HT-29 (cell line): ENCODE results near the gene SGMS1. TPM values are rescaled to one million over a fixed set of nuclear protein-coding genes. Genes with fewer than 3 reads are reported as not detected.
"Not testable (repeated sequence)": the region's sequence is repeated elsewhere in the genome, so short reads cannot be mapped to it uniquely, and the experiment has no call there.

Experiments
- DNase-seq: peaks from one replicate; pipeline ENCODE4 v3.0.0-alpha.2; 2015; ENCODE audit warnings: low spot score
- total RNA-seq: library from RNA; depleted of rRNA; stranded (reverse); fragments of >200 nt; shearing (Covaris generic); gene quantifications from 2 replicates; pipeline ENCODE4 v1.2.3, GENCODE V29; 2014

SGMS1 gene
- total RNA-seq, 1 experiment from 2014 or later: 23.2 TPM

- peak; percentile 68 for DNase-seq
Observed at GRCh38 chr10:50470798-50471582, 152.8 kb downstream of the SGMS1 start.

DNA sequence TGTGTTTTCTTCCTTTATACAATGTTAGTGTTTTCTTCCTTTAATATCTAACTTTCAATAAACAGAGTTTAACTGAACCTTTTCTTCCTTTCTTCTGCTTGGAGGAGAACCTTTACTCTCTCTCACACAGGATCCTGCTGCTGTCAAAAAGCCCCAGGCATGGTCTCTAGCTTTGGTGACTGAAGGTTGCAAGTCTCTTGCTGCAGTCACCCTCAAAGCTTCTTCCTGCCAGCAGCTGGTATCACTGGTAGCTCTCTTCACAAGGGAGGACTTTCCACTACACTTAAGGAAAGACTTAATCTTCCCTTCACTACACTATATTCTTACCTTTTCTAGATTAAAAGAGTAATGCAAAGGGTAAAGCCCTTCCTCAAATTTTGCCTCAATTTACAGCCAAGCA is 153.4 kb downstream of the SGMS1 start:
- peak; percentile 3 for DNase-seq

DNA sequence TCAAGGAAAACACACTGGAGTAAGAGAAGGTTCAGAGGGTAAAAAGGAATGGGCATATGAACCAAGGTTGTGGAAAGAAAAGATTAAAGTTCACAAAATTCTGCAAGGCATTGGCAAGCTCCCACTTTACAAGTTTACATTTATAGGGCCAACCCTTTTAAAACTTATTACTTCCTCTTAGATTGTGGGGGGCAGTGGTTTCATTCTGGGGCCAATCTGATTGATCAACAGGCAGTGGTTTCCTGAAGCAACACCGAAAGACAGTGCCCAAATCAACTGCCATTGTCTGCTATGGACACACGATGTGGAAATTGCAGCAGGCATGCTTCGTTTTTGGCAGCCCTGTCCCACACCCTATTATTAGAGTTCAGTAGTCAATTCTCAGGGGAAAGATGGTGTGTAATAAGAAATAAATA is 154.0 kb downstream of the SGMS1 start:
- peak; percentile 4 for DNase-seq

DNA sequence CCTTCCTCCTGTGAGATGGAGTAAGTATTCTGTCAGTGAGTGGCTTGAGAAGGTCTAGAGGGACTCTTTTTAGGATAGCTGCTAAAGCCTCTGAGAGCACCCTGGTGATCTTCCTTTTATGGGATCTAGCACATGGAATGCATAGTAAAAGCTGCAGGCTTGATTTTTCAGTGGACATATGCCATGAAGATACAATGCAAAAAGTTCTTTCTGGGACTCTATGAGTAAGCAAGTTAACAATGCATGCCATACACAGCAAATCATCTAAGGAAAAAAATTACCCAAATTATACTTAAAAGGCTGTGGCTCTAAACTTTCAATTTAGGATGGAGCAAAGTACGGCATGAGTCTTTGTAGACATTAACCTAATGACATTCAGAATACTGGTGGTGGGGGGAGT is 154.5 kb downstream of the SGMS1 start:
- DNase-seq: no peak

DNA sequence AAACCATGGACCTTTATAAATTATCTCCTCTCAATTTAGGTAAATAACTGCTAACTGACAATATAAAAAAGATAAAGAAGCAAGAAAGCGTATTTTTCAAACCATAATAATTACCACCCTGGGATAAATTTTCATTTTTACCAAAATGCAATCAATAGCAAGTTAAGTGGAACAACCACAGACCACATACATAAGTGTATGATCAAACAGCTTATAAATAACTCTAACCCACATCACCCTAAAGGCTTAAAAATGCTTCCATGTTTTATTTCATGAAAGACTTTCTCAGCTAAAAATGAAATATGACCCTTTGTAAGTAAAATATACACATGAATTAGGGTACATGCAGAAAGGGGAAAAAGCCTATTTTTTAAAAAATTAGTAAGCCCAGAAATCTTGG is 156.5 kb downstream of the SGMS1 start:
- no peak for DNase-seq

GRCh38 chr10:50464004-50464409 is 159.7 kb downstream of the SGMS1 start:
- DNase-seq: no peak

- DNase-seq: no peak
Observed at GRCh38 chr10:50461834-50462233, 161.9 kb downstream of the SGMS1 start.

DNA sequence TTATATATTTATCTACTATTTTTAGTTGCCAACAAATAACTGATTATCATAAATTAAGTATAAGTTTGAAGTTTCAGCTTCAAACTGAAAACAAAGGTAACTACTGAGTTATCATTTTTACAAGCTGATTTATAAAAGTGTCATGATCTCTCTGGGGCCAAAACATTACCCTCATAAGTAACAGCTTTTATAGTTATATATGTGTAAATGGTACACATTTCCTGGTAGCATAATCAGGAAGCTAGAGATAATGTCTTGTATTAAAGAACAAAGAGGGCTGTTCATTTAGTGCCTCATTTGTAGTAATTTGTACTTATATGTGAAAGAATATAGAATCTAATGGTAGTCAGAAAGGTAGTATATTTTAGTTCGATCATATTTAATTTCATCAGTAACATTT is 162.6 kb downstream of the SGMS1 start:
- DNase-seq: no peak

DNA sequence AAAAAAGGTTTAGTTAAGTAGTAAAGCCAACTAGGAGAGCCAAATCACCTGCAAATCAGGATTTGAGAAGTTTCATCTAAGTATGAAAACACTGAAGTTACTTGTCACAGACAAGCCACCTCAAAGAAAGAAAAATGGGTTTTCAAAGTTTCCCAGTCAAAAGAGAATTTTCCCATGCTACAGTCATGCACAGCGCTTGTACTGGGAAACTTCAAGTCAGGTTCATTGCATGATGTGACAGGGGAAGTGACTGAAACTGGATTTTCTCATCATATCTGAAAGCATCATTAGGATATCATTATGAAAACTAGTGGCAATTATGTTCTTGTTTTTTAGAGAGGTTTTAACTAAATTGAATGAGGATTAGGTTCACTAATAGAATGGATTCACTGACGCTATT is 167.0 kb downstream of the SGMS1 start:
- no peak for DNase-seq

DNA sequence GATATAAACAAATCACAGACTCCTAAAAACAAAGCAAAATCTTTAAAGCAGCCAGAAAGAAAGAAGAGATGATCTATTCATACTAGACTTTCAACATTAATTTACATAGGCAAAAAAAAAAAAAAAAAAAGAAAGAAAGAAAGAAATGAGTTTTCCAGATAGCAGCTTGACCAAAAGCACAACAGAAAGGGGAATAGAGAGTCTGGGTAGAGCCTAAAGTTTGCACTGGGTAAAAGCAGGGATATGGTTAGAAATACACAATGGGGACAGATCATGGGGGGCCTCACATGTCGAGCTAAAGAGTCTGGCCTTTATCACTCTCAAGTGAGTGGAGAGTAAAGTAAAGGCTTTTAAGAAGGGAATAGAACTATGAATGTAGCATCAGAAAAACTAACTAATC is 169.8 kb downstream of the SGMS1 start:
- no peak for DNase-seq

- no peak for DNase-seq
Observed at GRCh38 chr10:50452603-50453002, 171.2 kb downstream of the SGMS1 start.

DNA sequence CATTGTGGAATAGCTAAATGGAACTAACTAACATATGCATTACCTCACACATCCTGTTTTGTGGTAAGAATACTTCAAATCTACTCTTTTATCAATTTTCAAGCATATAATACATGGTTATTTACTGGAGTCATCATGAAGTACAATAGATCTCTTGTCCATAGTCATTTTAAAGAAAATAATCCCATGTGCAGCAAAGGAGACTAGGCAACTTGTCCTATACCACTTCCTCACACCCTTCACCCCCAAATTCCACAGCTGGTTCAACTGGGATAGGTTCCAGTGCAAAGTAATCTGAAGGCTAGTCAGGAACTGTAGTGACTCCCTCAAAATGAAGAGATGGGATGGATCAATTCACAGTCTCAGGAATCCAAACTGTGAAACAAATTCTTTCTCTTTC is 176.1 kb downstream of the SGMS1 start:
- DNase-seq: no peak

DNA sequence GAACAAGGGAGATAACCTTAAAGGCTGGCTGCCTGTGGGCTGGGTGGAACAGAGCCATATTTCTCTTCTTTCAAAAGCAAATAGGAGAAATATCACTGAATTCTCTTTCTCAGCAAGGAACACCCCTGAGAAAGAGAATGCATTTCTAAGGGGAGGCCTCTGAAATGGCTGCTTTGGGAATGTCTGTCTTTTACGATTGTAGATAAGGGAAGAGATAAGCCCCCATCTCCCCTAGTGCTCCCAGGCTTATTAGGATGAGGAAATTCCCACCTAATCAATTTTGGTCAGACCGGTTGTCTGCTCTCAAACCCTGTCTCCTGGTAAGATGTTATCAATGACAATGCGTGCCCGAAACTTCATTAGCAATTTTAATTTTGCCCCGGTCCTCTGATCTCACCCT is 178.0 kb downstream of the SGMS1 start:
- not testable (repeated sequence) for DNase-seq

DNA sequence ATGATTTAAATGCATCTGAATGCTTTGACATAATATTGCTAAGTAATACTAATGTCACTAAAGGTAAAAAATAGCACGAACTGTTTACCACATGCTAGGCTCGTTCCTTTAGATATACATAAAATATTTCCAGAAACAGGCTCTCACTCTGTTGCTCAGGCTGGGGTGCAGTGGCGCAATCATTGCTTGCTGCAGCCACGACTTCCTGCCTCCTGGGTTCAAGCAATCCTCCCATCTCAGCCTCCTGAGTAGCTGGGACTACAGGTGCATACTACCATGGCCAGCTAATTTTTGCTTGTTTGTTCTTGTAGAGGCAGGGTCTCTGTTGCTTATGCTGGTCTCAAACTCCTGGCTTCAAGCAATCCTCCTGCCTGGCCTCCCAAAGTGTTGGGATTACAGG is 183.3 kb downstream of the SGMS1 start:
- no peak for DNase-seq

- no peak for DNase-seq
Observed at GRCh38 chr10:50439806-50440205, 183.9 kb downstream of the SGMS1 start.

- DNase-seq: no peak
Observed at GRCh38 chr10:50439187-50439586, 184.6 kb downstream of the SGMS1 start.

- no peak for DNase-seq
Observed at GRCh38 chr10:50438049-50438936, 185.5 kb downstream of the SGMS1 start.

GRCh38 chr10:50437248-50437647 is 186.5 kb downstream of the SGMS1 start:
- DNase-seq: no peak

DNA sequence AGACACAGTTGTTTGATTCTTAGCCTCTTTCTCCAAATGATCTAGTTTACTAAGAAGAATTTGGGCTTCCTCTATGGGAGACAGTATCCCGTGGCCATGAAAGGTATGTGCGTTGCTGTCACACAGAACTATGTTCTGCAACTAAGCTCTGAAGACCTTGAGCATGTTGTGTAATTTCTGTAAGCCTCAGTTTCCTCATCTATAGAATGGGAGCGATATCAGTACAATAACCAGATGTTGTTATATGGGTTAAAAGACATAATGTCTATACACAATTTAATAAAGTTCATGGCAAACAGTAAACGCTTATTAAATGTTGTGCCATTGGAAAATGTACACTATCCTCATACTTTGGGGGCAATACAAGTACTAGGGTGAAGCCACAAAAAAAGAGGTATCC is 187.0 kb downstream of the SGMS1 start:
- no peak for DNase-seq

- DNase-seq: no peak
Observed at GRCh38 chr10:50432211-50433009, 191.3 kb downstream of the SGMS1 start.

GRCh38 chr10:50431791-50432190 is 192.0 kb downstream of the SGMS1 start:
- no peak for DNase-seq

DNA sequence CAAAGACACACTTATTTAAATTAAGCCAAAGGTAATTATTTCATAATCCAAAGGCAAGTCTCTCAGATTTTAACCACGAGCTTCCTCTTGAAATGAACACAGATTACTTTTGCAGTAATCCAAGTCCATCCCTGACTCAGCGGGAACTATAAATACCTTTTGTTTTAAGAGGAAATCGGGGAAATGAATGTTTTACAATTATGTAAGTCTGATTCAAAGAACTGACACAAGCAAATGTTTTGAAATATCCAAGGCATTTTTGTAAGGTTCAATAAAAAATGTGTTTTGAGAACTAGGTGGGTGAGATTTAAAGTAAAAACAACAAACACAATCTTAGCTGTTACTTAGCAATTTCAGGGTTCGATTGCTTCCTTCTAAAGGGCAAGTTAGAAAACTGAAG is 192.6 kb downstream of the SGMS1 start:
- no peak for DNase-seq
